HL-60 (cell line): ENCODE results near the gene PPA1.
"Not testable (repeated sequence)": the region's sequence is repeated elsewhere in the genome, so short reads cannot be mapped to it uniquely, and the experiment has no call there.

ENCODE experiments used
- DNase-seq, 2 experiments: peaks; one replicate each; pipeline ENCODE4 v3.0.0-alpha.2; 2010 to 2020; ENCODE audit warnings: low read depth in 1 of 2, low spot score in 1 of 2
- H3K27ac ChIP-seq: fragments of 250-450 bp; sonication (Bioruptor Pico); replicated peaks from 2 replicates; pipeline ENCODE4 v1.5.1; 2020; ENCODE audit warnings: mild to moderate bottlenecking, moderate library complexity
- H3K27me3 ChIP-seq: fragments of 250-450 bp; sonication (Bioruptor Pico); 2 replicates; pipeline ENCODE4 v1.5.1; 2021; ENCODE audit warnings: mild to moderate bottlenecking, moderate library complexity; ENCODE audit not compliant: insufficient read depth, poor library complexity, severe bottlenecking
- H3K4me3 ChIP-seq: replicated peaks from 2 replicates; pipeline ENCODE4 v1.5.1; 2011; ENCODE audit warnings: mild to moderate bottlenecking, control low read depth, low read length; ENCODE audit not compliant: insufficient read depth
- CTCF ChIP-seq: IDR thresholded peaks from one replicate; pipeline ENCODE4 v1.5.1; 2011; ENCODE audit warnings: low read length, control low read depth, inconsistent platforms; ENCODE audit not compliant: insufficient read depth
- GABPA ChIP-seq: IDR thresholded peaks from 2 replicates; pipeline ENCODE4 v1.6.1; 2012; ENCODE audit warnings: low read depth
- POLR2AphosphoS5 ChIP-seq: IDR thresholded peaks from 2 replicates; pipeline ENCODE4 v1.6.1; 2012; ENCODE audit warnings: low read depth
- SPI1 ChIP-seq: IDR thresholded peaks from 2 replicates; pipeline ENCODE4 v1.6.1; 2012; ENCODE audit warnings: low read depth, mild to moderate bottlenecking, borderline replicate concordance
- TF ChIP-seq, protein P1 (sequence below): IDR thresholded peaks from 2 replicates; pipeline ENCODE4 v1.6.1; 2012; ENCODE audit warnings: low read depth; ENCODE audit not compliant: insufficient replicate concordance

PPA1 gene

GRCh38 chr10:70186090-70186489, 47.1 kb downstream of the PPA1 start:
- Histone ChIP-seq H3K4me3 (no peak overlapping the region), H3K27ac (no peak overlapping the region), H3K27me3 (no peaks in the 10 kb centered on the region)
- no peak for DNase-seq
- TF ChIP-seq POLR2AphosphoS5 = no peak
- no peak for TF ChIP-seq SPI1
- TF ChIP-seq CTCF = no peak
- TF ChIP-seq, protein P1, sequence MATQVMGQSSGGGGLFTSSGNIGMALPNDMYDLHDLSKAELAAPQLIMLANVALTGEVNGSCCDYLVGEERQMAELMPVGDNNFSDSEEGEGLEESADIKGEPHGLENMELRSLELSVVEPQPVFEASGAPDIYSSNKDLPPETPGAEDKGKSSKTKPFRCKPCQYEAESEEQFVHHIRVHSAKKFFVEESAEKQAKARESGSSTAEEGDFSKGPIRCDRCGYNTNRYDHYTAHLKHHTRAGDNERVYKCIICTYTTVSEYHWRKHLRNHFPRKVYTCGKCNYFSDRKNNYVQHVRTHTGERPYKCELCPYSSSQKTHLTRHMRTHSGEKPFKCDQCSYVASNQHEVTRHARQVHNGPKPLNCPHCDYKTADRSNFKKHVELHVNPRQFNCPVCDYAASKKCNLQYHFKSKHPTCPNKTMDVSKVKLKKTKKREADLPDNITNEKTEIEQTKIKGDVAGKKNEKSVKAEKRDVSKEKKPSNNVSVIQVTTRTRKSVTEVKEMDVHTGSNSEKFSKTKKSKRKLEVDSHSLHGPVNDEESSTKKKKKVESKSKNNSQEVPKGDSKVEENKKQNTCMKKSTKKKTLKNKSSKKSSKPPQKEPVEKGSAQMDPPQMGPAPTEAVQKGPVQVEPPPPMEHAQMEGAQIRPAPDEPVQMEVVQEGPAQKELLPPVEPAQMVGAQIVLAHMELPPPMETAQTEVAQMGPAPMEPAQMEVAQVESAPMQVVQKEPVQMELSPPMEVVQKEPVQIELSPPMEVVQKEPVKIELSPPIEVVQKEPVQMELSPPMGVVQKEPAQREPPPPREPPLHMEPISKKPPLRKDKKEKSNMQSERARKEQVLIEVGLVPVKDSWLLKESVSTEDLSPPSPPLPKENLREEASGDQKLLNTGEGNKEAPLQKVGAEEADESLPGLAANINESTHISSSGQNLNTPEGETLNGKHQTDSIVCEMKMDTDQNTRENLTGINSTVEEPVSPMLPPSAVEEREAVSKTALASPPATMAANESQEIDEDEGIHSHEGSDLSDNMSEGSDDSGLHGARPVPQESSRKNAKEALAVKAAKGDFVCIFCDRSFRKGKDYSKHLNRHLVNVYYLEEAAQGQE = no peak
- TF ChIP-seq GABPA = no peak

DNA sequence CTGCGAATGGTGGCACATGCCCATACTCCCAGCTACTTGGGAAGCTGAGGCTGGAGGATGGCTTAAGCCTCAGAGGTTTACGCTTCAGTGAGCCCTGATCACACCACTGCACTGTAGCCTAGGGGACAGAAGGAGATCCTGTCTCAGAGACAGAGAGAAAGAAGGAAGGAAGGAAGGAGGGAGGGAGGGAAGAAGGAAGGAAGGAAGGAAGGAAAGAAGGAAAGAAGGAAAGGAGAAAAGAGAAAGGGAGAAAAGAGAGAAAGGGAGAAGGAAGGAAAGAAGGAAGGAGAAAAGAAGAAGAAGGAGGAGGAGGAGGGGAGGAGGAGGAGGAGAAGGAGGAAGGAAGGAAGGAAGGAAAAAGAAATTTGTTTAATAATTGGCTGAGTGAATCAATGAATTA, 49.9 kb downstream of the PPA1 start:
- no peak overlapping the region for H3K4me3 ChIP-seq
- DNase-seq = no peak
- H3K27ac ChIP-seq = no peak overlapping the region
- no peaks in the 10 kb centered on the region for H3K27me3 ChIP-seq
- TF ChIP-seq POLR2AphosphoS5 = no peak
- TF ChIP-seq CTCF = no peak
- TF ChIP-seq GABPA = no peak
- TF ChIP-seq, protein P1 = no peak
- TF ChIP-seq SPI1 = no peak

- H3K27me3 ChIP-seq, DNase-seq, H3K27ac ChIP-seq, H3K4me3 ChIP-seq: not testable (repeated sequence)
Measured at GRCh38 chr10:70179209-70179608, 54.0 kb downstream of the PPA1 start.

DNA sequence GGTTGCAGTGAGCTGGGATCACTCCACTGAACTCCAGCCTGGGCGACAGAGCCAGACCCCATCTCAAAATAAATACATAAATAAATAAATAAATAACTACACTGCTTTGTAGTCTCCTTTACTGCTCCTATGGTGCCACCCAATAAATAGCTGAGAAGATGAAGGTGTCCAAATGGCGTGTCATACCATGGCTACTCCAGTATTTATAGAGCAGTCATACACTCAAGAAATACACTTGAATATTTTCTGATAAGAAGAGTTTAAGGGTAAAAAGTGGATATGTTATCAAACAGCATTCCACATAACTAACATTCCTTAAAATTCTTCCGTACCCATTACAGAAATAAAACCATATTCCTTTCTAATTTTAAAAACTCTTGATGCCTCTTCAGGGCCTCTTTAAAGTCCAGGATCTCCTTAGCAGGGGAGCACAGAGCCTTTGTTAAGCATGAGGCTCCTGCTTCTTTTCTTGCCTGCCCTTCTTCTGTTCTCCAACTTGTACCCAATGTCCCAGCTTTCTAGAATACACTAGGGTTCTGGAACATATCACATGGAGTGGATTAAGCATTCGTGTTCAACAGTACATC, 55.0 kb downstream of the PPA1 start:
- TF ChIP-seq SPI1 (no peak), CTCF (no peak), GABPA (no peak), POLR2AphosphoS5 (no peak)
- TF ChIP-seq, protein P1 = no peak
- Histone ChIP-seq H3K27ac (no peak overlapping the region), H3K27me3 (no peaks in the 10 kb centered on the region), H3K4me3 (no peak overlapping the region)
- DNase-seq = no peak
